ENCODE measurements around the gene CCR4. TPM values are rescaled to one million over a fixed set of nuclear protein-coding genes. Genes with fewer than 3 reads are reported as not detected.
"Not testable (repeated sequence)": the region's sequence is repeated elsewhere in the genome, so short reads cannot be mapped to it uniquely, and the experiment has no call there.

CCR4 gene
- total RNA-seq, 1 donor from 2014 or later: not detected

DNA sequence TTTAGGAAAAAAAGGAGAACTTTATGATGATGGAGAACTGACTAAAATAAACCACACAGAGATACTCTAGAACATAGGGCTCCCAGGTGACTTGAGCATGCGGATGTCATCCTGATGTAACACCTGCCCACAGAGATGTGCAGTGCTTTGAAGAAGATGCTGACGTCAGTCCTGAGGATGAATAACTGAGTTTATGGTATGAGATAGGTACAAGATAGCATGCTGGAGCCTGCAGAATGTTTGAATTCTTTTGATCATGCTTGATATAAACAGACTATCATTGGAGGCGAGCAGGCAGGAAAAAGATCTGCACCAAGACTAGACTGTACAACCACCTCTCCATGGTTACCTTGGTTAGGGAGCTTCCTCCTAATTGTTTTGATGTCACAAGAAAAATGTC lies 12.4 kb downstream of the CCR4 start:
- Histone ChIP-seq H3K4me3 (ENCODE audit: low read length in 3 of 3) (no peak overlapping the region), H3K27me3 (ENCODE audit: control insufficient read depth in 3 of 3, insufficient read depth in 3 of 3, low read length in 3 of 3) (no peaks in the 10 kb centered on the region), H3K4me1 (ENCODE audit: control insufficient read depth in 3 of 3, insufficient read depth in 3 of 3, low read length in 3 of 3) (no peaks in the 10 kb centered on the region), H3K9me3 (ENCODE audit: control insufficient read depth in 3 of 3, low read length in 3 of 3) (peaks cover 0 to 2% (median 2%) of the 10 kb centered on the region in 3 donors), H3K27ac (ENCODE audit: low read depth, low read length) (no peak overlapping the region), H3K36me3 (ENCODE audit: control insufficient read depth in 3 of 3, insufficient read depth in 3 of 3, low read length in 3 of 3) (no peaks in the 10 kb centered on the region), H3K9ac (ENCODE audit: low read depth in 1 of 3, low read length in 3 of 3) (no peak overlapping the region)

DNA sequence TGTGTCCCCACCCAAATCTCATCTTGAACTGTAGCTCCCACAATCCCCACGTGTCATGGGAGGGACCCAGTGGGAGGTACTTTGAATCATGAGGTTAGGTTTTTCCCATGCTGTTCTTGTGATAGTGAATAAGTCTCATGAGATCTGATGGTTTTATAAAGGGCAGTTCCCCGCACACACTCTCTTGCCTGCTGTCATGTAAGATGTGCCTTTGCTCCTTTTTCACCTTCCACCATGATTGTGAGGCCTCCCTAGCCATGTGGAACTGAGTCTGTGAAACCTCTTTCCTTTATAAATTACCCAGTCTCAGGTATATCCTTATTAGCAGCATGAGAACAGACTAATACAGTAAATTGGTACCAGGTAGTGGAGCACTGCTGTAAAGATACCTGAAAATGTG lies 13.3 kb downstream of the CCR4 start:
- H3K4me3 ChIP-seq (ENCODE audit: low read length in 3 of 3); H3K9me3 ChIP-seq (ENCODE audit: control insufficient read depth in 3 of 3, low read length in 3 of 3); H3K9ac ChIP-seq (ENCODE audit: low read depth in 1 of 3, low read length in 3 of 3); H3K36me3 ChIP-seq (ENCODE audit: control insufficient read depth in 3 of 3, insufficient read depth in 3 of 3, low read length in 3 of 3); H3K27me3 ChIP-seq (ENCODE audit: control insufficient read depth in 3 of 3, insufficient read depth in 3 of 3, low read length in 3 of 3); H3K27ac ChIP-seq (ENCODE audit: low read depth, low read length); H3K4me1 ChIP-seq (ENCODE audit: control insufficient read depth in 3 of 3, insufficient read depth in 3 of 3, low read length in 3 of 3): not testable (repeated sequence)

DNA sequence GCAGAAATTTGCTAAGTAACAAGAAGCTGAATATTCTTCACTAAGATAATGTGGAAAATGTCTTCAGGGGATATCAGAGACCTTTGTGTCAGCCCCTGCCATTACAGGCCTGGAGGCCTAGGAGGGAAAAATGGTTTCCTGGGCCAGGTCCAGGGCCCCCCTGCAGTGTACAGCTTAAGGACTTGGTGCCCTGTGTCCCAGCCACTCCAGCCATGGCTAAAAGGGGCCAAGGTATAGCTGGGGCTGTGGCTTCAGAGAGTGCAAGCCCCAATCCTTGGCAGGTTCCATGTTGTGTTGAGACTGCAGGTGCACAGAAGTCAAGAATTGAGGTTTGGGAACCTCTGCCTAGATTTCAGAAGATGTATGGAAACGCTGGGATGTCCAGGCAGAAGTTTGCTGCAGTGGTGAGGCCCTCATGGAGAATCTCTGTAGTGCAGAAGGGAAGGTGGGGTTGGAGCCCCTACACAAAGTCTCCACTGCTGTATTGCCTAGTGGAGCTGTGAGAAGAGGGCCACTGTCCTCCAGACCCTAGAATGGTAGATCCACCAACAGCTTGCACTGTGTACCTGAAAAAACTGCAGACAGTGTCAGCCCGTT lies 14.3 kb downstream of the CCR4 start:
- H3K27me3 ChIP-seq (ENCODE audit: control insufficient read depth in 3 of 3, insufficient read depth in 3 of 3, low read length in 3 of 3); H3K36me3 ChIP-seq (ENCODE audit: control insufficient read depth in 3 of 3, insufficient read depth in 3 of 3, low read length in 3 of 3); H3K27ac ChIP-seq (ENCODE audit: low read depth, low read length); H3K4me3 ChIP-seq (ENCODE audit: low read length in 3 of 3); H3K9ac ChIP-seq (ENCODE audit: low read depth in 1 of 3, low read length in 3 of 3); H3K4me1 ChIP-seq (ENCODE audit: control insufficient read depth in 3 of 3, insufficient read depth in 3 of 3, low read length in 3 of 3); H3K9me3 ChIP-seq (ENCODE audit: control insufficient read depth in 3 of 3, low read length in 3 of 3): not testable (repeated sequence)

DNA sequence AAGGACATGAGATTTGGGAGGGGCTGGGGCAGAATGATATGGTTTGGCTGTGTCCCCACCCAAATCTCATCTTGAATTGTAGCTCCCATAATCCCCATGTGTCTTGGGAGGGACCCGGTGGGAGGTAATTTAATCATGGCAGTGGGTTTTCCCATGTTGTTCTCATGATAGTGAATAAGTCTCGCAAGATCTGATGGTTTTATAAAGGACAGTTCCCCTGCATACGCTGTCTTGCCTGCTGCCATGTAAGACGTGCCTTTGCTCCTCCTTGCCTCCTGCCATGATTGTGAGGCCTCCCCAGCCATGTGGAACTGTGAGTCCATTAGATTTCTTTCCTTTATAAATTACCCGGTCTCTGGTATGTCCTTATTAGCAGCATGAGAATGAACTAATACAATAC lies 15.2 kb downstream of the CCR4 start:
- H3K27ac ChIP-seq (ENCODE audit: low read depth, low read length); H3K4me1 ChIP-seq (ENCODE audit: control insufficient read depth in 3 of 3, insufficient read depth in 3 of 3, low read length in 3 of 3); H3K27me3 ChIP-seq (ENCODE audit: control insufficient read depth in 3 of 3, insufficient read depth in 3 of 3, low read length in 3 of 3); H3K4me3 ChIP-seq (ENCODE audit: low read length in 3 of 3); H3K9me3 ChIP-seq (ENCODE audit: control insufficient read depth in 3 of 3, low read length in 3 of 3); H3K36me3 ChIP-seq (ENCODE audit: control insufficient read depth in 3 of 3, insufficient read depth in 3 of 3, low read length in 3 of 3); H3K9ac ChIP-seq (ENCODE audit: low read depth in 1 of 3, low read length in 3 of 3): not testable (repeated sequence)

DNA sequence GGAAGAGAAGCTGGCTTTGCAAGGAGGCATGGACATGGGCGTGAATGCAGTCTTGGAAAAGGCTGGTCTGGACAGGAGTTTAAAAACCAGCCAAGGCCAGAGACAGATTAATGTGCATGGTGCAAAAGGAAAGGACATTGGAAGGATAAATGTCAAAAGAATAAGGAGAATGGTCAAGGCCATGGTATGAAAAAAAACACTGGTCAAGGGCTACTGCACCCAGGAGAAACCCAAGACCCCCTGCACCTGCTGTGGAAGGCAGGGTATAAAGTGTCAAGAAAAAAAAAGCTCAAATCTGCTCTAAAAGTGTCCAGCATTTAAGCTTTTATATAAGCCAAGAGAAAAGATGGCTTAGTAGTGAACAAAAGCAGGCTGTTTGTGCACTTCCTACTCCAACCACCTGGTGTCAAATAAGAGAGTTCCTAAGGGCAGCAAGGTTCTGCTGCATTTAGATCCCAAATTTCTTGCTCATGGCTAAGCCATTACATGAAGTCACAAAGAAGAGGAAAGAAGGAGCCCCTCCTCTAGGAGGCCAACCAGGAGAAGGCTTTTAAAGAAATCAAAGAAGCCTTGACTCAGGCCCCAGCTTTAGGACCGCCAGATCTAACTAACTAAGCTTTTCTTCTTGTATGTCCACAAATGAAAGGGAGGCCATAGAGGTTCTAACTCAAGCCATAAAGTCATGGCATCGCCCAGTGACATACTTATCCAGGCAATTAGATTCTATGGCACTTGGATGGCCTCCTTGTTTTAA lies 16.9 kb downstream of the CCR4 start:
- no peak overlapping the region for H3K4me3 ChIP-seq (ENCODE audit: low read length in 3 of 3)
- H3K4me1 ChIP-seq (ENCODE audit: control insufficient read depth in 3 of 3, insufficient read depth in 3 of 3, low read length in 3 of 3): no peaks in the 10 kb centered on the region
- peaks cover 0 to 2% (median 2%) of the 10 kb centered on the region in 3 donors for H3K9me3 ChIP-seq (ENCODE audit: control insufficient read depth in 3 of 3, low read length in 3 of 3)
- no peaks in the 10 kb centered on the region for H3K27me3 ChIP-seq (ENCODE audit: control insufficient read depth in 3 of 3, insufficient read depth in 3 of 3, low read length in 3 of 3)
- H3K27ac ChIP-seq (ENCODE audit: low read depth, low read length): no peak overlapping the region
- H3K36me3 ChIP-seq (ENCODE audit: control insufficient read depth in 3 of 3, insufficient read depth in 3 of 3, low read length in 3 of 3): no peaks in the 10 kb centered on the region
- no peak overlapping the region for H3K9ac ChIP-seq (ENCODE audit: low read depth in 1 of 3, low read length in 3 of 3)

DNA sequence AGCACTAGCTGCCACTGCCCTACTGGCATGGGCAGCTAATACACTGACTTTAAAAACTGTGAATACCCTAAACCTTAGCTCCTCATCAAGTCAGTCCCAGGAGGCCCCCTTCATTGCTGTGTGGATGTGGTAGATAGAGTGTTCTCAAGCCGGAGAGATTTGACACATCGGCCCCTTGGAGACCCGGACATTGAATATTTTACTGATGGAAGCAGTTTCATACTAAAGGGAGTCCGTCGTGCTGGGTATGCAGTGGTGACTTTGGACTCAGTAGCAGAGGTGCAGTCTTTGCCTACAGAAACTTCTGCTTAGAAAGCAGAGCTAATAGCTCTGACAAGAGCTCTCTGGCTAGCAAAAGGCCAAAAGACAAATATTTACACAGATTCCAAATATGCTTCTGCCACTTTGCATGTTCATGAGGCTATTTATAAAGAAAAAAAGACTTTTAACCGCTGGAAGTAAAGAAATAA lies 17.5 kb downstream of the CCR4 start:
- no peak overlapping the region for H3K4me3 ChIP-seq (ENCODE audit: low read length in 3 of 3)
- H3K27ac ChIP-seq (ENCODE audit: low read depth, low read length): no peak overlapping the region

DNA sequence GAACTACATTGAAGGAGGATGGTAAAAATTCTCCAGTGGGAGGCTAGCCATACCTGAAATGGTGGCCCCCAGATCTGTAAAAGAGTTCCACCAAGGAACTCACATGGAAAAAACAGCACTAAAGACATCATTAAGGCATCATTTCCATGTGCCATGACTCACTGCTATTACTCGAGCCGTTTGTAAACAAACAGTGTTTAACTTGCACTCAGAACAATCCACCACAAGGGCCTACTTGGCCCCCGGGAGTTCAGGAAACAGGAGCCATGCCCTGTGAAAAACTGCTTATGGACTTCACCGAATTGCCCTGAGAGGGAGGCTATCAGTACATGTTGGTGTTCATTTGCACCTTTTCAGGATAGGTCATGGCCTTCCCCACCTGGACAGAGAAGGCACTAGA lies 18.2 kb downstream of the CCR4 start:
- Histone ChIP-seq H3K36me3 (ENCODE audit: control insufficient read depth in 3 of 3, insufficient read depth in 3 of 3, low read length in 3 of 3) (no peaks in the 10 kb centered on the region), H3K27ac (ENCODE audit: low read depth, low read length) (no peak overlapping the region), H3K9ac (ENCODE audit: low read depth in 1 of 3, low read length in 3 of 3) (no peak overlapping the region), H3K4me3 (ENCODE audit: low read length in 3 of 3) (no peak overlapping the region), H3K27me3 (ENCODE audit: control insufficient read depth in 3 of 3, insufficient read depth in 3 of 3, low read length in 3 of 3) (no peaks in the 10 kb centered on the region), H3K9me3 (ENCODE audit: control insufficient read depth in 3 of 3, low read length in 3 of 3) (peaks cover 0 to 2% (median 2%) of the 10 kb centered on the region in 3 donors), H3K4me1 (ENCODE audit: control insufficient read depth in 3 of 3, insufficient read depth in 3 of 3, low read length in 3 of 3) (no peaks in the 10 kb centered on the region)

More for the DNA sequence above, 17.5 kb downstream of the CCR4 start:
- no peaks in the 10 kb centered on the region for H3K27me3 ChIP-seq (ENCODE audit: control insufficient read depth in 3 of 3, insufficient read depth in 3 of 3, low read length in 3 of 3)
- H3K9ac ChIP-seq (ENCODE audit: low read depth in 1 of 3, low read length in 3 of 3): no peak overlapping the region
- no peaks in the 10 kb centered on the region for H3K4me1 ChIP-seq (ENCODE audit: control insufficient read depth in 3 of 3, insufficient read depth in 3 of 3, low read length in 3 of 3)
- peaks cover 0 to 2% (median 2%) of the 10 kb centered on the region in 3 donors for H3K9me3 ChIP-seq (ENCODE audit: control insufficient read depth in 3 of 3, low read length in 3 of 3)
- no peaks in the 10 kb centered on the region for H3K36me3 ChIP-seq (ENCODE audit: control insufficient read depth in 3 of 3, insufficient read depth in 3 of 3, low read length in 3 of 3)

DNA sequence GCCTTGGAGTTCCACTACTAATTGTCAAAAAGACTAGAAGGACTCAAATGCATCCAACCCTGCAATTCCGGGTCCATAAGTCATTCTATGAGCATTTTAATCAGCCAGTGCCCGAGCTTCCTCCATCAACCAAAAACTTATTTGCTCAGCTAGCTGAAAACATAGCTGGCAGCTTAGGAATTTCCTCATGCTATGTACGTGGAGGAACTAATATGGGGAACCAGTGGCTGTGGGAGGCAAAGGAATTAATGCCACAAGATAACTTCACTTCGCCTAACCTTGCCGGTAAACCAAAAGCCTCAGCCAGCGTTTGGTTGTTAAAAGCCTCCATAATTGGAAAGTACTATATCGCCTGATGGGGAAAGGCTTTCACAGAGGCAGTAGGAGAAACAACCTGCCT lies 19.8 kb downstream of the CCR4 start:
- not testable (repeated sequence) for H3K9ac ChIP-seq (ENCODE audit: low read depth in 1 of 3, low read length in 3 of 3); H3K27ac ChIP-seq (ENCODE audit: low read depth, low read length); H3K9me3 ChIP-seq (ENCODE audit: control insufficient read depth in 3 of 3, low read length in 3 of 3); H3K4me3 ChIP-seq (ENCODE audit: low read length in 3 of 3); H3K4me1 ChIP-seq (ENCODE audit: control insufficient read depth in 3 of 3, insufficient read depth in 3 of 3, low read length in 3 of 3); H3K36me3 ChIP-seq (ENCODE audit: control insufficient read depth in 3 of 3, insufficient read depth in 3 of 3, low read length in 3 of 3); H3K27me3 ChIP-seq (ENCODE audit: control insufficient read depth in 3 of 3, insufficient read depth in 3 of 3, low read length in 3 of 3)

DNA sequence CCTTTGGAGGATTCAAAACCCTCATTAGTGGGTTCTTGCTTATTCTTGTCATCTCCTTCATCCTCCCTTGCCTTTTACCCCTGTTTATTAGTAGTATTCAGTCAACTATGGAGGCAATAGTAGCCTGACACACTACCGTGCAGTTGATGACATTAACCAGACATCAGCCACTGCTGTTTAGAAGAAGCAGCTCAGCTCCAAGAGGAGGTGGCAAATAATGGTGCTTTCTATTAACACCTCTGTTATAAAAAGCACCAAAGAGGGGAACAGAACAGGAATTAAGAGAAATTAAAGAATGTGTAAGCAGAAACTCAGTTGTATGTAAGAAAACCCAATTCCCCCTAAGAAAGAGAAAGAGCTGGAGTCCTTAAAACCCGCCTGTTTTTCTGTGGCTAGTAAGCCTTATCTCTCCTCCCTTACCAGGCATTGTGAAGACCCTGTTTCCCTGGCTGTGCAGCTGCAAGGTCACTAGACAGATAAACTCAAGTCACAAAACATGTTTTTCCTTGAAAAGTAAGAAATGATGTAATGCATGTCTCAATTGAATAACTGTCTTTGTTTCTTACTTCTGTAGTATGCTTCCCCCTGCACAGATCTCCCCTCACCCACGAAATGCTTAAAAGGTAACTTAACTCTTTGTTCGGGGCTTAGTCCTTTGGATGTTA lies 21.2 kb downstream of the CCR4 start:
- Histone ChIP-seq H3K27me3 (ENCODE audit: control insufficient read depth in 3 of 3, insufficient read depth in 3 of 3, low read length in 3 of 3) (no peaks in the 10 kb centered on the region), H3K4me1 (ENCODE audit: control insufficient read depth in 3 of 3, insufficient read depth in 3 of 3, low read length in 3 of 3) (no peaks in the 10 kb centered on the region), H3K9me3 (ENCODE audit: control insufficient read depth in 3 of 3, low read length in 3 of 3) (peaks cover 0 to under 1% (median 0%) of the 10 kb centered on the region in 3 donors), H3K9ac (ENCODE audit: low read depth in 1 of 3, low read length in 3 of 3) (no peak overlapping the region), H3K27ac (ENCODE audit: low read depth, low read length) (no peak overlapping the region), H3K36me3 (ENCODE audit: control insufficient read depth in 3 of 3, insufficient read depth in 3 of 3, low read length in 3 of 3) (no peaks in the 10 kb centered on the region), H3K4me3 (ENCODE audit: low read length in 3 of 3) (no peak overlapping the region)

DNA sequence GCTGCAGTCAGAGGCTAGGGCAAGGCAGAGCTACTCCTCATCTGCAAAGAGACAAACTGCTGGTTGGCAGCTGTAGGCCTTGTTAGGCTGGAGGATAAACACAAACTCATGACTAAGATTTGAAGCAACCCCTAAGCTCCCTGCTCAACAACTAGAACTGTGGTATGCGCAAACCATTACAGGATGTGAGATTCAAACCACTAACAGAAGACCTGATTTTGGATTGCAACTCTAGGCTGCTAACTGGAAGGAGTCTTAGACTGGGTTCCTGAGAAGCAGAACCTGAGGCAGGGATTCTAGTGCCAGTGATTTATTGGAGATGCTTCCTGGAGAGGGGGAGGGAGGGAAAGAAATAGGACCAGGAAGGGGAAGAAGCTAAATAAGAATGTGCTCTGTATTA lies 22.5 kb downstream of the CCR4 start:
- Histone ChIP-seq H3K4me3 (ENCODE audit: low read length in 3 of 3) (no peak overlapping the region), H3K4me1 (ENCODE audit: control insufficient read depth in 3 of 3, insufficient read depth in 3 of 3, low read length in 3 of 3) (no peaks in the 10 kb centered on the region), H3K9ac (ENCODE audit: low read depth in 1 of 3, low read length in 3 of 3) (no peak overlapping the region), H3K9me3 (ENCODE audit: control insufficient read depth in 3 of 3, low read length in 3 of 3) (no peaks in the 10 kb centered on the region), H3K27me3 (ENCODE audit: control insufficient read depth in 3 of 3, insufficient read depth in 3 of 3, low read length in 3 of 3) (no peaks in the 10 kb centered on the region), H3K27ac (ENCODE audit: low read depth, low read length) (no peak overlapping the region), H3K36me3 (ENCODE audit: control insufficient read depth in 3 of 3, insufficient read depth in 3 of 3, low read length in 3 of 3) (no peaks in the 10 kb centered on the region)

Measured in skeletal muscle tissue (tissue), 4 donors.